K562 (cell line): ENCODE data around the gene SFXN3. TPM values are rescaled to one million over a fixed set of nuclear protein-coding genes. Genes with fewer than 3 reads are reported as not detected.

ENCODE experiments used
- ARNT ChIP-seq, 2 experiments: fragments of 450-650 bp; IDR thresholded peaks; 2 replicates each; pipeline ENCODE4 v1.6.1; 2016; ENCODE audit warnings: mild to moderate bottlenecking in 1 of 2
- ATF2 ChIP-seq: sonication (generic); formaldehyde crosslinking; IDR thresholded peaks from 2 replicates; pipeline ENCODE4 v1.8.1; 2022; ENCODE audit warnings: missing genetic modification reagents
- ATF6 ChIP-seq: sonication (generic); formaldehyde crosslinking; IDR thresholded peaks from 2 replicates; pipeline ENCODE4 v1.4.0; 2020; ENCODE audit warnings: mild to moderate bottlenecking, missing genetic modification reagents
- DPF2 ChIP-seq: fragments of 450-650 bp; IDR thresholded peaks from 2 replicates; pipeline ENCODE4 v1.6.1; 2016
- EP300 ChIP-seq: IDR thresholded peaks from 2 replicates; pipeline ENCODE4 v1.6.1; 2012; ENCODE audit warnings: low read length, improper control_type of control experiment
- HDAC2 ChIP-seq: fragments of 450-650 bp; IDR thresholded peaks from 2 replicates; pipeline ENCODE4 v1.6.1; 2016; ENCODE audit warnings: mild to moderate bottlenecking
- NFE2 ChIP-seq: IDR thresholded peaks from 2 replicates; pipeline ENCODE4 v1.6.1; 2014; ENCODE audit warnings: antibody characterized with exemption, low read depth
- NFRKB ChIP-seq: fragments of 450-650 bp; IDR thresholded peaks from 2 replicates; pipeline ENCODE4 v1.6.1; 2016; ENCODE audit warnings: low read depth
- NFXL1 ChIP-seq: fragments of 450-650 bp; formaldehyde crosslinking; IDR thresholded peaks from 2 replicates; pipeline ENCODE4 v1.4.0; 2021; ENCODE audit warnings: mild to moderate bottlenecking
- NR1H2 ChIP-seq: sonication (generic); formaldehyde crosslinking; IDR thresholded peaks from 2 replicates; pipeline ENCODE4 v1.4.0; 2020; ENCODE audit warnings: mild to moderate bottlenecking, missing genetic modification reagents
- NR2C2 ChIP-seq, 2 experiments: fragments of 200-800 bp in 1 of 2; sonication (Bioruptor generic) in 1 of 2; sonication (generic) in 1 of 2; formaldehyde crosslinking in 1 of 2; IDR thresholded peaks; 2 replicates each; pipeline versions ENCODE4 v1.6.1 to v1.8.0; 2016 to 2022; ENCODE audit warnings: mild to moderate bottlenecking in 1 of 2, missing compliant biosample characterization in 1 of 2, missing genetic modification characterization in 1 of 2, missing genetic modification reagents in 1 of 2
- RAD51 ChIP-seq: fragments of 450-650 bp; IDR thresholded peaks from 2 replicates; pipeline ENCODE4 v1.7.1; 2016; ENCODE audit warnings: low read depth, mild to moderate bottlenecking, borderline replicate concordance
- TBP ChIP-seq: optimal IDR thresholded peaks from 2 replicates; pipeline ENCODE3; 2011; ENCODE audit warnings: low read depth, low read length, improper control_type of control experiment
- ZBTB33 ChIP-seq: sonication (generic); formaldehyde crosslinking; IDR thresholded peaks from 2 replicates; pipeline ENCODE4 v1.8.1; 2023; ENCODE audit warnings: mild to moderate bottlenecking, missing genetic modification reagents
- ZNF175 ChIP-seq: fragments of 200-800 bp; sonication (Bioruptor generic); IDR thresholded peaks from 2 replicates; pipeline ENCODE4 v1.6.1; 2016; ENCODE audit warnings: low read depth, mild to moderate bottlenecking, missing genetic modification characterization, missing compliant biosample characterization
- ZNF24 ChIP-seq: fragments of 450-650 bp; IDR thresholded peaks from 2 replicates; pipeline ENCODE4 v1.6.1; 2016
- ZNF274 ChIP-seq: IDR thresholded peaks from 2 replicates; pipeline ENCODE4 v1.6.1; 2011; ENCODE audit warnings: low read depth, mild to moderate bottlenecking, low read length, moderate library complexity, borderline replicate concordance
- ZNF347 ChIP-seq: fragments of 450-650 bp; formaldehyde crosslinking; IDR thresholded peaks from 2 replicates; pipeline ENCODE4 v1.4.0; 2020; ENCODE audit warnings: low read depth, mild to moderate bottlenecking, moderate library complexity
- ZNF436 ChIP-seq: fragments of 250-450, 450-650 bp; sonication (Bioruptor Pico); formaldehyde crosslinking; IDR thresholded peaks from 2 replicates; pipeline ENCODE4 v1.7.0; 2020; ENCODE audit warnings: mild to moderate bottlenecking
- ZNF592 ChIP-seq: fragments of 450-650 bp; IDR thresholded peaks from 2 replicates; pipeline ENCODE4 v1.6.1; 2017; ENCODE audit warnings: antibody characterized with exemption, mild to moderate bottlenecking
- polyA plus RNA-seq, 8 experiments: library from polyadenylated mRNA; depleted of rRNA in 4 of 8; stranded (reverse) in 5 of 8; unstranded in 3 of 8; fragments of >200 nt; fragmentation: Nextera tagmentation in 2 of 8; fragmentation: Illumina TruSeq in 1 of 8; extraction: Ambion mirVana in 2 of 8; extraction: Trizol in 1 of 8; gene quantifications; 2 replicates each; pipeline versions ENCODE4 v1.2.1 to v1.2.3, GENCODE V29; 2011 to 2014; ENCODE audit warnings: inconsistent platforms in 1 of 8, missing spikeins in 1 of 8
- total RNA-seq, 7 experiments: library from RNA; depleted of rRNA in 6 of 7; stranded (reverse); fragments of >200 nt in 6 of 7; fragmentation: Illumina TruSeq in 2 of 7; extraction: Trizol in 2 of 7; gene quantifications; 2 replicates each; pipeline versions ENCODE4 v1.2.1 to v1.2.3, GENCODE V29; 2011 to 2021; ENCODE audit warnings: low replicate concordance in 1 of 7

Gene SFXN3
- total and polyA plus RNA-seq, 9 of the 15 experiments (the other 6 are each of a cell fraction or from before 2014, with no cell fraction given): 0.24 to 4.6 (median 0.86) TPM

GRCh38 chr10:101060951-101061623, 30.1 kb downstream of the SFXN3 start (continued):
- TF ChIP-seq NFXL1 (no peak), HDAC2 (no peak), NFE2 (no peak), ZNF592 (peak; percentile 82), ZBTB33 (CRISPR knock-in tag) (no peak), NR1H2 (CRISPR knock-in tag) (no peak), ZNF175 (no peak), ZNF24 (peak; percentile 53; the same call in 1 of the 2 replicates), TBP (peak; percentile 79), ATF2 (CRISPR knock-in tag) (no peak), ARNT (IDR thresholded peaks at IDR 0.05) (no peak), ZNF436 (CRISPR knock-in tag) (no peak), DPF2 (no peak), ZNF274 (no peak), ATF6 (CRISPR knock-in tag) (peak; percentile 34; the same call in 1 of the 2 replicates), NR2C2 (CRISPR knock-in tag; IDR thresholded peaks at IDR 0.05) (no peak), NR2C2 (tag; IDR thresholded peaks at IDR 0.05) (peak; percentile 25; the same call in 1 of the 2 replicates), RAD51 (no peak), ZNF347 (CRISPR knock-in tag) (no peak), EP300 (peak; percentile 5; the same call in 1 of the 2 replicates), NFRKB (peak; percentile 60; the same call in 1 of the 2 replicates)
